PC-3 (cell line): Measurements from ENCODE around the gene PLA2G4A. TPM values are rescaled to one million over a fixed set of nuclear protein-coding genes. Genes with fewer than 3 reads are reported as not detected.

ENCODE experiments used
- ATAC-seq: fragments of 200-7000 bp; cut with Tn5 transposase; 2 replicates; pipeline ENCODE4 v1.9.1; 2020; ENCODE audit warnings: mild to moderate bottlenecking, moderate library complexity
- BruUV-seq: library from RNA; stranded (reverse); fragments of 400-500 nt; replicated peaks from 2 replicates; lab custom pipeline; 2021; lab: Mats Ljungman, UMichigan
- CTCF ChIA-PET: fragments of 300-600 bp; sonication (Branson Sonifier 250); formaldehyde crosslinking; loops from one replicate; lab custom pipeline; 2022; ENCODE audit warnings: antibody characterized with exemption; lab: Charles Lee
- POLR2A ChIA-PET: fragments of 300-600 bp; sonication (Branson Sonifier 250); formaldehyde crosslinking; loops from one replicate; lab custom pipeline; 2022; ENCODE audit warnings: antibody characterized with exemption; ENCODE audit not compliant: unreplicated experiment; lab: Charles Lee
- DNase-seq: peaks from one replicate; pipeline ENCODE4 v3.0.0-alpha.2; 2015
- H2AFZ ChIP-seq: fragments of 300-600 bp; sonication (generic); 2 replicates; pipeline ENCODE4 v1.6.0; 2016; ENCODE audit warnings: antibody characterized with exemption, low read length
- H3F3A ChIP-seq: fragments of 300-600 bp; sonication (generic); one replicate; pipeline ENCODE4 v1.6.0; 2017; ENCODE audit warnings: antibody characterized with exemption, low read length, control low read depth, mild to moderate bottlenecking; ENCODE audit not compliant: unreplicated experiment
- H3K27ac ChIP-seq: fragments of 300-600 bp; sonication (generic); 2 replicates; pipeline ENCODE4 v1.5.1; 2016; ENCODE audit warnings: mild to moderate bottlenecking, low read length
- H3K27me3 ChIP-seq: fragments of 300-600 bp; sonication (generic); 2 replicates; pipeline ENCODE4 v1.6.1; 2016; ENCODE audit warnings: low read length, mixed read lengths
- H3K36me3 ChIP-seq: fragments of 300-600 bp; sonication (generic); 2 replicates; pipeline ENCODE4 v1.6.1; 2016; ENCODE audit warnings: low read depth, mixed run types, low read length, mixed read lengths
- H3K4me1 ChIP-seq: fragments of 300-600 bp; sonication (generic); 2 replicates; pipeline ENCODE4 v1.5.1; 2016; ENCODE audit warnings: low read length; ENCODE audit not compliant: insufficient read depth
- H3K4me2 ChIP-seq: fragments of 300-600 bp; sonication (generic); 2 replicates; pipeline ENCODE4 v1.6.0; 2016; ENCODE audit warnings: low read length
- H3K4me3 ChIP-seq: fragments of 300-600 bp; sonication (generic); 2 replicates; pipeline ENCODE4 v1.5.1; 2016; ENCODE audit warnings: mild to moderate bottlenecking, low read length, mixed read lengths
- H3K79me2 ChIP-seq: fragments of 300-600 bp; sonication (generic); 2 replicates; pipeline ENCODE4 v1.6.1; 2017; ENCODE audit warnings: low read length, mixed read lengths
- H3K9ac ChIP-seq: fragments of 300-600 bp; sonication (generic); 2 replicates; pipeline ENCODE4 v1.6.0; 2016; ENCODE audit warnings: mild to moderate bottlenecking, low read length
- H3K9me2 ChIP-seq: fragments of 300-600 bp; sonication (generic); replicated peaks from 2 replicates; pipeline ENCODE4 v1.6.1; 2016; ENCODE audit warnings: mixed run types, low read length, mixed read lengths
- H3K9me3 ChIP-seq: fragments of 300-600 bp; sonication (generic); 2 replicates; pipeline ENCODE4 v1.6.1; 2016; ENCODE audit warnings: low read length, mixed read lengths
- H4K20me1 ChIP-seq: fragments of 300-600 bp; sonication (generic); 2 replicates; pipeline ENCODE4 v1.6.1; 2016; ENCODE audit warnings: low read length, mixed read lengths
- EZH2 ChIP-seq: fragments of 300-600 bp; sonication (generic); IDR thresholded peaks from one replicate; pipeline ENCODE4 v1.6.1; 2017; ENCODE audit warnings: antibody characterized with exemption, mild to moderate bottlenecking, low read length; ENCODE audit not compliant: unreplicated experiment
- EZH2phosphoT487 ChIP-seq: fragments of 300-600 bp; sonication (generic); IDR thresholded peaks from 2 replicates; pipeline ENCODE4 v1.6.1; 2018; ENCODE audit warnings: mild to moderate bottlenecking, antibody characterized with exemption, low read length, borderline replicate concordance
- intact Hi-C: fragments of 100-400 bp; cut with micrococcal nuclease; formaldehyde crosslinking; loops from 2 replicates; pipeline ENCODE4 v1.9.0; 2023
- total RNA-seq: library from RNA; depleted of rRNA; stranded (reverse); fragments of >200 nt; gene quantifications from 2 replicates; pipeline ENCODE4 v1.2.3, GENCODE V29; 2014
- TF ChIP-seq, protein P1 (sequence below): fragments of 300-600 bp; sonication (generic); conservative IDR thresholded peaks from 2 replicates; pipeline ENCODE4 v1.5.1; 2017; ENCODE audit warnings: antibody characterized with exemption, low read depth, mild to moderate bottlenecking, low read length

The PLA2G4A gene
- total RNA-seq, 1 experiment from 2014 or later: 2.3 TPM

DNA sequence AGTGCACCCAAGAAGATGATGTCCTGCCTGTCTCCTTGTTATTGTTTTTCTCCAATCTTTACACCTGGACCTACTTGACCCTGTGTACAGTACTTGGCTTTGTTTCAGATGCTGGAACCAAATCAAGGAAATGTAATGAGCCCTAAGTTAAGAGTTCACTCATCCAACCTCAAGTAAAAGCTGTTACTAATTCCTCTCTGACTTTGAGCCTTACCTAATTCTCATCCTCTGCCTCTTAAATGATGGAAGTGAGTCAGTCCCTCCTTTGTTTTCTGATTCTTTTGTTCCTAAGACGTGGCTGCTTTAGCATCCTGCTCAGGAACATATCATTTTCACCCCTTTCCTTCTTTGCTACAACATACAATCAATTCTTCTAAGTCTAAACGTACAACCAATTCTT is 15.3 kb upstream of the PLA2G4A start:
- no peaks in the 10 kb centered on the region for H3K4me1 ChIP-seq
- ATAC-seq (no peak), DNase-seq (no peak)
- no peak overlapping the region for H3K4me3 ChIP-seq
- intact Hi-C loops: no loop called here
- H3K9ac ChIP-seq: no peak overlapping the region
- TF ChIP-seq EZH2phosphoT487 (no peak), EZH2 (no peak)
- TF ChIP-seq, protein P1, sequence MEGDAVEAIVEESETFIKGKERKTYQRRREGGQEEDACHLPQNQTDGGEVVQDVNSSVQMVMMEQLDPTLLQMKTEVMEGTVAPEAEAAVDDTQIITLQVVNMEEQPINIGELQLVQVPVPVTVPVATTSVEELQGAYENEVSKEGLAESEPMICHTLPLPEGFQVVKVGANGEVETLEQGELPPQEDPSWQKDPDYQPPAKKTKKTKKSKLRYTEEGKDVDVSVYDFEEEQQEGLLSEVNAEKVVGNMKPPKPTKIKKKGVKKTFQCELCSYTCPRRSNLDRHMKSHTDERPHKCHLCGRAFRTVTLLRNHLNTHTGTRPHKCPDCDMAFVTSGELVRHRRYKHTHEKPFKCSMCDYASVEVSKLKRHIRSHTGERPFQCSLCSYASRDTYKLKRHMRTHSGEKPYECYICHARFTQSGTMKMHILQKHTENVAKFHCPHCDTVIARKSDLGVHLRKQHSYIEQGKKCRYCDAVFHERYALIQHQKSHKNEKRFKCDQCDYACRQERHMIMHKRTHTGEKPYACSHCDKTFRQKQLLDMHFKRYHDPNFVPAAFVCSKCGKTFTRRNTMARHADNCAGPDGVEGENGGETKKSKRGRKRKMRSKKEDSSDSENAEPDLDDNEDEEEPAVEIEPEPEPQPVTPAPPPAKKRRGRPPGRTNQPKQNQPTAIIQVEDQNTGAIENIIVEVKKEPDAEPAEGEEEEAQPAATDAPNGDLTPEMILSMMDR: no peak
- H3F3A ChIP-seq: no peaks in the 10 kb centered on the region
- H3K9me2 ChIP-seq: no peaks in the 10 kb centered on the region
- POLR2A ChIA-PET: no interaction called here
- H4K20me1 ChIP-seq: no peaks in the 10 kb centered on the region
- H3K36me3 ChIP-seq: no peaks in the 10 kb centered on the region
- no TSS peak for BruUV-seq
- no peaks in the 10 kb centered on the region for H3K79me2 ChIP-seq
- H3K4me2 ChIP-seq: no peak overlapping the region
- H3K9me3 ChIP-seq: no peaks in the 10 kb centered on the region
- no peak overlapping the region for H3K27ac ChIP-seq
- no peaks in the 10 kb centered on the region for H3K27me3 ChIP-seq
- CTCF ChIA-PET: no interaction called here
- H2AFZ ChIP-seq: no peak overlapping the region

DNA sequence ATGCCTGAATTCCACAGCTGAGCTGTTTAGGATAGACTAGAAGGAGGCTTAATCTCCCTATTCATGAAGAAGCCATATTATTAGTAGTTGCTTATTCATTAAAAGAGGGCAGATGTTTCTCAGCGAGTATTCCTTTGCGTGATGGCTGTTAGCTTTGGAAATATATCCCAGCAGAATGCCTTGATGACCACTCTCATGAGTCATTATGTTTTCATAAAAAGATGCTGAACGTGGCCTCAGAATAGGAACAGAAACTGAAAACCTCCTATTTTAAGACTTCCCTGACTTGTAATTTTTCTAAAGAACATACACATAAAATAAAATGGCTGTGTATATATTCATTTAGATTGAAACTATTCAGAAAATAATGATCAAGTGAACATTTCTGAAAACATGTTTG is 9.6 kb upstream of the PLA2G4A start:
- H3K9ac ChIP-seq: peak overlapping the region; percentile 14; the same call in 1 of the 2 replicates
- H3K4me1 ChIP-seq: peaks cover 27% of the 10 kb centered on the region
- no peaks in the 10 kb centered on the region for H3K36me3 ChIP-seq
- no peaks in the 10 kb centered on the region for H3K27me3 ChIP-seq
- peak overlapping the region; percentile 51 for H3K27ac ChIP-seq
- DNase-seq (peak; percentile 13), ATAC-seq (peak; percentile 40; the same call in 1 of the 2 replicates)
- intact Hi-C loops: no loop called here
- peak overlapping the region; percentile 20; the same call in 1 of the 2 replicates for H2AFZ ChIP-seq
- TF ChIP-seq, protein P1: no peak
- TF ChIP-seq EZH2 (no peak), EZH2phosphoT487 (no peak)
- H3K4me2 ChIP-seq: peak overlapping the region; percentile 44; the same call in 1 of the 2 replicates
- H3K4me3 ChIP-seq: no peak overlapping the region
- H3K9me3 ChIP-seq: no peaks in the 10 kb centered on the region
- BruUV-seq: no TSS peak
- ChIA-PET POLR2A (interaction anchor here (0.7 kb wide), 1 partner anchor 138 kb away, joined by 4 read pairs; no protein-coding TSS in a partner anchor), CTCF (no interaction called here)
- H3K9me2 ChIP-seq: no peaks in the 10 kb centered on the region
- no peaks in the 10 kb centered on the region for H3K79me2 ChIP-seq
- H3F3A ChIP-seq: no peaks in the 10 kb centered on the region
- H4K20me1 ChIP-seq: no peaks in the 10 kb centered on the region

DNA sequence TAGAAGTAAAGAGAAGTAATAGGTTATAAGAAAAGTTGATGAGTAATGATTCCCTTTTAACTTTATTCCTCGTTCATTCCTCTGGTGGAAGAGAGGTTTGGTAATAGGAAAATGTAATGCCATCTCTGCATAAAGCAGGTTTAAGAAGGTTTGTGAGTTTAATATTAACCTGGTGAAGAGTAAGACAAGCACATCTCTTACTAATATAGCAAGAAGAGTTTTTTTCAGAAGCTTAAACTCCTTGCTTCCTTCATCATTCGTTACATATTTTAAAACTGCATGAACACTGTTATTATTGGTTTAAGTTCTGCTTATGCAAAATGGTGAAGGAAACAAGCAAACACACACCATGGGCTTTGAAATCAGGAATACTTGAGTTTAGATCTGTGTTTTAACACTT is 9.2 kb upstream of the PLA2G4A start:
- Histone ChIP-seq H3K79me2 (no peaks in the 10 kb centered on the region), H3K4me2 (peak overlapping the region; percentile 44; the same call in 1 of the 2 replicates), H3K4me1 (peaks cover 27% of the 10 kb centered on the region), H4K20me1 (no peaks in the 10 kb centered on the region), H3K9me3 (no peaks in the 10 kb centered on the region), H3K4me3 (no peak overlapping the region), H3K36me3 (no peaks in the 10 kb centered on the region), H2AFZ (0 out of 2 replicates have a peak overlapping the region, but pooled peaks have one; percentile 20), H3K27me3 (no peaks in the 10 kb centered on the region), H3K9ac (peak overlapping the region; percentile 14; the same call in 1 of the 2 replicates), H3K27ac (peak overlapping the region; percentile 51), H3K9me2 (no peaks in the 10 kb centered on the region), H3F3A (no peaks in the 10 kb centered on the region)
- ATAC-seq (no peak), DNase-seq (no peak)
- TF ChIP-seq EZH2 (no peak), EZH2phosphoT487 (no peak)
- TF ChIP-seq, protein P1: no peak
- intact Hi-C loops: no loop called here
- POLR2A ChIA-PET: no interaction called here
- no TSS peak for BruUV-seq
- CTCF ChIA-PET: no interaction called here
